ENCODE results near the gene ID3.
A peak's percentile ranks its signal among the peaks of the same experiment; 100 is the strongest.
"Not testable (repeated sequence)": the region's sequence is repeated elsewhere in the genome, so short reads cannot be mapped to it uniquely, and the experiment has no call there.

ID3 gene

GRCh38 chr1:23588749-23589548 is 29.6 kb upstream of the ID3 start:
- no peak for DNase-seq (ENCODE audit: low spot score)

- no peak for DNase-seq (ENCODE audit: low spot score)
Observed at GRCh38 chr1:23585321-23586022, 26.2 kb upstream of the ID3 start.

- not testable (repeated sequence) for DNase-seq (ENCODE audit: low spot score)
Observed at GRCh38 chr1:23583727-23584126, 24.4 kb upstream of the ID3 start.

GRCh38 chr1:23582820-23583219 is 23.5 kb upstream of the ID3 start:
- no peak for DNase-seq (ENCODE audit: low spot score)

GRCh38 chr1:23581219-23581618 is 21.9 kb upstream of the ID3 start:
- peak; percentile 69 for DNase-seq (ENCODE audit: low spot score)

GRCh38 chr1:23578997-23579363 is 19.7 kb upstream of the ID3 start:
- no peak for DNase-seq (ENCODE audit: low spot score)

- no peak for DNase-seq (ENCODE audit: low spot score)
Observed at GRCh38 chr1:23578311-23578996, 19.2 kb upstream of the ID3 start.

GRCh38 chr1:23577056-23578004 is 18.0 kb upstream of the ID3 start:
- no peak for DNase-seq (ENCODE audit: low spot score)

- no peak for DNase-seq (ENCODE audit: low spot score)
Observed at GRCh38 chr1:23576338-23577055, 17.2 kb upstream of the ID3 start.

GRCh38 chr1:23575226-23575810 is 16.0 kb upstream of the ID3 start:
- no peak for DNase-seq (ENCODE audit: low spot score)

GRCh38 chr1:23574265-23574754 is 15.0 kb upstream of the ID3 start:
- DNase-seq (ENCODE audit: low spot score), result no peak

GRCh38 chr1:23573574-23574182 is 14.4 kb upstream of the ID3 start:
- no peak for DNase-seq (ENCODE audit: low spot score)

GRCh38 chr1:23571465-23571864 is 12.2 kb upstream of the ID3 start:
- DNase-seq (ENCODE audit: low spot score), result no peak

GRCh38 chr1:23570001-23570691 is 10.8 kb upstream of the ID3 start:
- DNase-seq (ENCODE audit: low spot score), result no peak

- DNase-seq (ENCODE audit: low spot score), result no peak
Observed at GRCh38 chr1:23568608-23569383, 9.5 kb upstream of the ID3 start.

- DNase-seq (ENCODE audit: low spot score), result peak; percentile 84
Observed at GRCh38 chr1:23567996-23568607, 8.8 kb upstream of the ID3 start.

- DNase-seq (ENCODE audit: low spot score), result no peak
Observed at GRCh38 chr1:23567629-23567995, 8.3 kb upstream of the ID3 start.

GRCh38 chr1:23566304-23566703 is 7.0 kb upstream of the ID3 start:
- no peak for DNase-seq (ENCODE audit: low spot score)
